GM23338 (cell line): ENCODE data around the gene SLC25A25.

Experiments used
- CREB1 ChIP-seq: fragments of 250-450 bp; sonication (Bioruptor Pico); IDR thresholded peaks from 2 replicates; pipeline ENCODE4 v1.5.0; 2020; ENCODE audit warnings: low read depth, mild to moderate bottlenecking, moderate library complexity
- EZH2 ChIP-seq: fragments of 200-600 bp; sonication (generic); IDR thresholded peaks from one replicate; pipeline ENCODE4 v1.8.0; 2017; ENCODE audit warnings: antibody characterized with exemption, mild to moderate bottlenecking, low read depth; ENCODE audit not compliant: unreplicated experiment
- NANOG ChIP-seq: IDR thresholded peaks from 2 replicates; pipeline ENCODE4 v1.6.1; 2016; ENCODE audit warnings: antibody characterized with exemption, borderline replicate concordance
- POLR2AphosphoS5 ChIP-seq: IDR thresholded peaks from 2 replicates; pipeline ENCODE4 v1.6.1; 2016; ENCODE audit warnings: antibody characterized with exemption, low read depth
- TF ChIP-seq, protein P1 (sequence below): IDR thresholded peaks from one replicate; pipeline ENCODE4 v1.6.1; 2018; ENCODE audit warnings: antibody characterized with exemption; ENCODE audit not compliant: unreplicated experiment
- TF ChIP-seq, protein P2 (sequence below), 2 experiments: fragments of 200-600 bp in 1 of 2; sonication (generic) in 1 of 2; conservative IDR thresholded peaks; 2 replicates each; pipeline versions ENCODE4 v1.5.1 to v1.6.1; 2016 to 2017; ENCODE audit warnings: antibody characterized with exemption in 2 of 2, low read depth in 2 of 2, mild to moderate bottlenecking in 2 of 2, moderate library complexity in 1 of 2
- TF ChIP-seq, protein P3 (sequence below): IDR thresholded peaks from 2 replicates; pipeline ENCODE4 v1.6.1; 2016; ENCODE audit warnings: antibody characterized with exemption

DNA sequence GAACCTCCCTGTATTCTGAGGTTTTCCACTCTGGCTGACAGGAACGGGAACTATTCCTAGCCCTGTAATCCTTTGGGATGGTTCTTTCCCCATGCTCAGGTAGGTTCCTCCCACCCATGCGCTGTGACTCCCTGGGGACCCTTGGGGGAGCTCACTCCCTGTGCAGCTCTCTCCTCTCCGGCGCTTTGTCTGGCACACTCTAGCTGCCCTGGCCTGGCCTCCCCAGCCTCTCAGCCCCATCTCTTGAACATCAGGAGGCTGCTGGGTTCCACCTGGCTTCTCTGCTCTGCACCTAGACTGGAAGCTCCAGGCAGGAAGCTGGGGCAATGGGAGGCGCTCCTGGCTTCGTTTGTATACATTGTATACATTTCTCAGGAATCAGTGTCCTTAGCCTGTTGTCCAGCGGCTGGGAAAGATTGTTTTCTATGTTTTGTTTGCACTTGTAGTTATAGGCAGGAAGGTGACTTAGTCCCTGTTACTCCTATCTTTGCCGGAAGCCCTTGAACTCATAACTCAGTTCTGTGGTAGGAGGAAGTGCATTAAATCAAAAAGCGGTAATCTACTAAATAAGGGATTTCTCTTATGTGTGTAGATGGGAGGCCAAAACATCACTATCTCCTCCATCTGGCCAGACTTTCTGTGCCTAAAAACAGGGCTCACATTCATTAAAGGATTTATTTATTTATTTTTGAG lies 20.4 kb downstream of the SLC25A25 start:
- TF ChIP-seq, protein P1, sequence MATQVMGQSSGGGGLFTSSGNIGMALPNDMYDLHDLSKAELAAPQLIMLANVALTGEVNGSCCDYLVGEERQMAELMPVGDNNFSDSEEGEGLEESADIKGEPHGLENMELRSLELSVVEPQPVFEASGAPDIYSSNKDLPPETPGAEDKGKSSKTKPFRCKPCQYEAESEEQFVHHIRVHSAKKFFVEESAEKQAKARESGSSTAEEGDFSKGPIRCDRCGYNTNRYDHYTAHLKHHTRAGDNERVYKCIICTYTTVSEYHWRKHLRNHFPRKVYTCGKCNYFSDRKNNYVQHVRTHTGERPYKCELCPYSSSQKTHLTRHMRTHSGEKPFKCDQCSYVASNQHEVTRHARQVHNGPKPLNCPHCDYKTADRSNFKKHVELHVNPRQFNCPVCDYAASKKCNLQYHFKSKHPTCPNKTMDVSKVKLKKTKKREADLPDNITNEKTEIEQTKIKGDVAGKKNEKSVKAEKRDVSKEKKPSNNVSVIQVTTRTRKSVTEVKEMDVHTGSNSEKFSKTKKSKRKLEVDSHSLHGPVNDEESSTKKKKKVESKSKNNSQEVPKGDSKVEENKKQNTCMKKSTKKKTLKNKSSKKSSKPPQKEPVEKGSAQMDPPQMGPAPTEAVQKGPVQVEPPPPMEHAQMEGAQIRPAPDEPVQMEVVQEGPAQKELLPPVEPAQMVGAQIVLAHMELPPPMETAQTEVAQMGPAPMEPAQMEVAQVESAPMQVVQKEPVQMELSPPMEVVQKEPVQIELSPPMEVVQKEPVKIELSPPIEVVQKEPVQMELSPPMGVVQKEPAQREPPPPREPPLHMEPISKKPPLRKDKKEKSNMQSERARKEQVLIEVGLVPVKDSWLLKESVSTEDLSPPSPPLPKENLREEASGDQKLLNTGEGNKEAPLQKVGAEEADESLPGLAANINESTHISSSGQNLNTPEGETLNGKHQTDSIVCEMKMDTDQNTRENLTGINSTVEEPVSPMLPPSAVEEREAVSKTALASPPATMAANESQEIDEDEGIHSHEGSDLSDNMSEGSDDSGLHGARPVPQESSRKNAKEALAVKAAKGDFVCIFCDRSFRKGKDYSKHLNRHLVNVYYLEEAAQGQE: no peak
- TF ChIP-seq, protein P2, sequence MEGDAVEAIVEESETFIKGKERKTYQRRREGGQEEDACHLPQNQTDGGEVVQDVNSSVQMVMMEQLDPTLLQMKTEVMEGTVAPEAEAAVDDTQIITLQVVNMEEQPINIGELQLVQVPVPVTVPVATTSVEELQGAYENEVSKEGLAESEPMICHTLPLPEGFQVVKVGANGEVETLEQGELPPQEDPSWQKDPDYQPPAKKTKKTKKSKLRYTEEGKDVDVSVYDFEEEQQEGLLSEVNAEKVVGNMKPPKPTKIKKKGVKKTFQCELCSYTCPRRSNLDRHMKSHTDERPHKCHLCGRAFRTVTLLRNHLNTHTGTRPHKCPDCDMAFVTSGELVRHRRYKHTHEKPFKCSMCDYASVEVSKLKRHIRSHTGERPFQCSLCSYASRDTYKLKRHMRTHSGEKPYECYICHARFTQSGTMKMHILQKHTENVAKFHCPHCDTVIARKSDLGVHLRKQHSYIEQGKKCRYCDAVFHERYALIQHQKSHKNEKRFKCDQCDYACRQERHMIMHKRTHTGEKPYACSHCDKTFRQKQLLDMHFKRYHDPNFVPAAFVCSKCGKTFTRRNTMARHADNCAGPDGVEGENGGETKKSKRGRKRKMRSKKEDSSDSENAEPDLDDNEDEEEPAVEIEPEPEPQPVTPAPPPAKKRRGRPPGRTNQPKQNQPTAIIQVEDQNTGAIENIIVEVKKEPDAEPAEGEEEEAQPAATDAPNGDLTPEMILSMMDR (conservative IDR thresholded peaks at IDR 0.05; ENCODE audit: low read depth in 2 of 2): no peak; a peak in 1 of 4 replicates
- TF ChIP-seq, protein P3, sequence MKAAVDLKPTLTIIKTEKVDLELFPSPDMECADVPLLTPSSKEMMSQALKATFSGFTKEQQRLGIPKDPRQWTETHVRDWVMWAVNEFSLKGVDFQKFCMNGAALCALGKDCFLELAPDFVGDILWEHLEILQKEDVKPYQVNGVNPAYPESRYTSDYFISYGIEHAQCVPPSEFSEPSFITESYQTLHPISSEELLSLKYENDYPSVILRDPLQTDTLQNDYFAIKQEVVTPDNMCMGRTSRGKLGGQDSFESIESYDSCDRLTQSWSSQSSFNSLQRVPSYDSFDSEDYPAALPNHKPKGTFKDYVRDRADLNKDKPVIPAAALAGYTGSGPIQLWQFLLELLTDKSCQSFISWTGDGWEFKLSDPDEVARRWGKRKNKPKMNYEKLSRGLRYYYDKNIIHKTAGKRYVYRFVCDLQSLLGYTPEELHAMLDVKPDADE: no peak
- TF ChIP-seq POLR2AphosphoS5 (no peak), CREB1 (CRISPR knock-in tag) (no peak), EZH2 (no peak), NANOG (no peak)
